Measurements from ENCODE around the gene SGSM1. TPM values are rescaled to one million over a fixed set of nuclear protein-coding genes. Genes with fewer than 3 reads are reported as not detected.

Gene SGSM1
- total and polyA plus RNA-seq, 9 donors, result 0.91 to 4.4 (median 2.5) TPM

DNA sequence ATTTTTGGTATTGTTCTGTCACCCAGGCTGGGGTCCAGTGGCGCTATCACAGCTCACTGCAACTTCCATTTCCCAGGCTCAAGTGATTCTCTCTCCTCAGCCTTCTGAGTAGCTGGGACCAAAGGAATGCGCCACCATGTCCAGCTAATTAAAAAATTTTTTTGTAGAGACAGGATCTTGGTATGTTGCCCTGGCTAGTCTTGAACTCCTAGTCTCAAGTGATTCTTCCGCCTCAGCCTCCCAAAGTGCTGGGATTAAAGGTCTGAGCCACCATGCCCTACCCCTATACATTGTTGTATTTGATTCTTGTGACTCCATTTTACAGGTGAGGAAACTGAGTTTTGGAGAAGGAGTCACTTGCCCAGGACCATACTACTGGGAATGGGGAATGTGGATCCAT is 158.4 kb downstream of the SGSM1 start:
- H3K9me3 ChIP-seq, result no peaks in the 10 kb centered on the region
- H3K27me3 ChIP-seq, result no peaks in the 10 kb centered on the region
- TF ChIP-seq, protein P1, sequence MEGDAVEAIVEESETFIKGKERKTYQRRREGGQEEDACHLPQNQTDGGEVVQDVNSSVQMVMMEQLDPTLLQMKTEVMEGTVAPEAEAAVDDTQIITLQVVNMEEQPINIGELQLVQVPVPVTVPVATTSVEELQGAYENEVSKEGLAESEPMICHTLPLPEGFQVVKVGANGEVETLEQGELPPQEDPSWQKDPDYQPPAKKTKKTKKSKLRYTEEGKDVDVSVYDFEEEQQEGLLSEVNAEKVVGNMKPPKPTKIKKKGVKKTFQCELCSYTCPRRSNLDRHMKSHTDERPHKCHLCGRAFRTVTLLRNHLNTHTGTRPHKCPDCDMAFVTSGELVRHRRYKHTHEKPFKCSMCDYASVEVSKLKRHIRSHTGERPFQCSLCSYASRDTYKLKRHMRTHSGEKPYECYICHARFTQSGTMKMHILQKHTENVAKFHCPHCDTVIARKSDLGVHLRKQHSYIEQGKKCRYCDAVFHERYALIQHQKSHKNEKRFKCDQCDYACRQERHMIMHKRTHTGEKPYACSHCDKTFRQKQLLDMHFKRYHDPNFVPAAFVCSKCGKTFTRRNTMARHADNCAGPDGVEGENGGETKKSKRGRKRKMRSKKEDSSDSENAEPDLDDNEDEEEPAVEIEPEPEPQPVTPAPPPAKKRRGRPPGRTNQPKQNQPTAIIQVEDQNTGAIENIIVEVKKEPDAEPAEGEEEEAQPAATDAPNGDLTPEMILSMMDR (IDR thresholded peaks at IDR 0.05), result no peak
- TF ChIP-seq EP300 (IDR thresholded peaks at IDR 0.05) (no peak), POLR2A (IDR thresholded peaks at IDR 0.05) (no peak)
- no peak overlapping the region for H3K4me3 ChIP-seq
- H3K36me3 ChIP-seq, result no peaks in the 10 kb centered on the region
- WGBS, 3 donors, result 77 to 84% (median 82%) methylated on average over 3 of the region's 3 CpGs
- intact Hi-C loops (cut with DNase I), result no loop called here
- no peak for DNase-seq
- peaks cover 6% of the 10 kb centered on the region for H3K4me1 ChIP-seq (ENCODE audit: insufficient read depth)
- H3K27ac ChIP-seq, result no peak overlapping the region

DNA sequence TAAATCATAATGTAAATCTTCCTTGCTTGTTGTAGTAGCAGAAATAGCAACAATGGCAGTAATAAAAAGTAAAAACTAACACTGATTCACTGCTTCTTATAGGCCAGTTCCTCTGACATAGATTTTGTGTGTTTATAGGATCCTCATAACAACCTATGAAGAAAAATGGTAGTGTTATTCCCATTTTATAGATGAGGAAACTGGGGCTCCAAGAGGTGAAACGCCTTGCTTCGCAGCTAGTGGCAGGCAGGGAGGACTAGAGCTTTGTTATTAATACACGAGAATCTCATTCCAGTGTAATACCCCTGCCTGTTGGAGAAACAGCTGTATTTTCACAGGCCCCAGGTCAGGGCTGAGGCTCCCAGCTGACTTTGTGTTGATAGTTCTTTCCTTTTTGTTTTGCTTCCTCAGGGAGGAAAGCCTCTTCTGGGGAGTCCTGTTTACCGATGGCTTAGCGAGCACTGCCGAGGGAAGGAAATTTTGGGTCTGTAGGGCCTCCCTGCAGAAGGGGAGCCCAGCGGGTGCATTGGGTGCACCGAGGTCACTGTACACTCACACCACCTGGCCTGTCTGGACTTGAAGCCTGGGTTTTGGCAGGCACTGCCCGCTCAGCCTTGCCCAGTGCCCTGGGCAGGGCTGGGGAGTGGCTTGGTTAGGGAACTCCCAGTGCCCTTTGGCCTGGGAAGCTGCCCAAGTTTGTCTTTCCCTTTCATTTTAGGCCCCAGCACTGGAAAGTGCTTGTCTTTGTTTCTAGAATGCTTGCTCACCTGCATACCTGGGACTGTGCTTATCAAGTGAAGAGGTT is 160.0 kb downstream of the SGSM1 start:
- TF ChIP-seq EP300 (IDR thresholded peaks at IDR 0.05), result no peak
- TF ChIP-seq, protein P1 (IDR thresholded peaks at IDR 0.05), result no peak
- TF ChIP-seq POLR2A (IDR thresholded peaks at IDR 0.05), result no peak
- Histone ChIP-seq H3K27me3 (no peaks in the 10 kb centered on the region), H3K9me3 (no peaks in the 10 kb centered on the region), H3K36me3 (no peaks in the 10 kb centered on the region), H3K4me3 (no peak overlapping the region), H3K4me1 (ENCODE audit: insufficient read depth) (peaks cover 12% of the 10 kb centered on the region), H3K27ac (peak overlapping the region; percentile 31 to 41)
- intact Hi-C loops (cut with DNase I), result no loop called here
- DNase-seq, result peak; percentile 58 to 85 (median 75)
- WGBS, 3 donors, result 3 to 23% (median 3%) methylated on average over 9 of the region's 9 CpGs

DNA sequence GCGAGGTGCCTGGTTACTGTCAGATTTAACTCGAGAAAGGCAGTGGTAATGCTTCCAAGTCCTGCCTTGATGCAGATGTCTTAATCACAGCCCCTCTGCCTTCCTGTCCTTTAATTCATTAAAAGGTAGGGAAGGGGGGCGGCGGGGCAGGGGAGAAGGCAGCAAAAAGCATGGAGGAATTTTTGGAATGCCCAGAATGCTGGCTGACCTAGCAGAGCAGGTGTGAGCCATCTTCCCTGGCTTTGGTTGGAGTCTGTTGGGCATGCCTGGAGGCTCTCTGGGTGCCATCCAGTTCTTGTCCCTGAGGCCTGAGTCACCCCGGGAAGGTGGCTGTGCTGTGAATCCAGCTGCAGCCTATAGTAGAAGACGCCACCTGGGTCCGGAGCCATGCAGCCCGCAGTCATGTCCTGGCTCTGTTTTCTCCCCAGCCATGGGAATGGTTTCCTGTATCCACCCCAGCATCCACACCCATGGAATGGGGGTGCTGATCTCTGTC is 162.1 kb downstream of the SGSM1 start:
- no peak overlapping the region for H3K27ac ChIP-seq
- no peak for TF ChIP-seq EP300 (IDR thresholded peaks at IDR 0.05)
- no peak for TF ChIP-seq POLR2A (IDR thresholded peaks at IDR 0.05)
- TF ChIP-seq, protein P1 (IDR thresholded peaks at IDR 0.05), result no peak
- no peaks in the 10 kb centered on the region for H3K27me3 ChIP-seq
- intact Hi-C loops (cut with DNase I), result no loop called here
- H3K9me3 ChIP-seq, result no peaks in the 10 kb centered on the region
- peaks cover 12% of the 10 kb centered on the region for H3K4me1 ChIP-seq (ENCODE audit: insufficient read depth)
- WGBS, 3 donors, result 57 to 70% (median 63%) methylated on average over 8 of the region's 8 CpGs
- H3K4me3 ChIP-seq, result no peak overlapping the region
- no peaks in the 10 kb centered on the region for H3K36me3 ChIP-seq
- DNase-seq, result no peak

DNA sequence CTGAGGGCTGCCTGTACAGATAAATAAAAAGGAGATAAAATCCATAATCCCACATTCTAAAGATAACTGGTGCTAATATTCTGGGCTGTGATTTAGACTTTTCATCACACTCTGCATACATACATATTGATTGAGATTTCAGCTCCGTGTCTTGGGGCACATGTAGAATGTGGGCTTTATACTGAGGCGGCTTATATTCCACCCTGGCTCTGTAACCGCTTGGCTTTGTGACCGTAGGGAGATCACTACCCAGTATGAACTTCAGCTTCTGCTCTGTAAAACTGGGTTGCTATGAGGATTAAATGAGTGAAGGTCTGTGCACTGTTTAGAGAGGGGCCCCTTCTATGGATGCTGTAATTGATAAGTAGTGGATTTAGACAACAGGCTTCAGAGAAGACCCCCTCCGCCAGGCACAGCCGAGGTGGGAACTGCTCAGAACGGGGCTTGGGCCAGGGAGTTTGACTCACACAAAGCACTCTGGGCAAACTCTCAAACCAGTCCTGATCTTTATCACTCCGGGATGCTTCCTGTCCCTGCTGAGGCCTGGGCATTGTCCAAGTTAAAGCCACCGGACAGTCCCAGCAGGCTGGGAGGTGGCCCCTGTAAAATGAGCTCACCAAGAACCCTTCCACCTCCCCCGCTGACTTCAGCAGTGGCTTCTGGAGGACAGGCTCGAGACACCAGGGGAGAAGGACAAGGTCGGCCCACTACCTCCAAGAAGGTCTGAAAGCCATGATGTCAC is 163.7 kb downstream of the SGSM1 start:
- DNase-seq, result peak in 1 of 5 donors; percentile 37
- peaks cover 12% of the 10 kb centered on the region for H3K4me1 ChIP-seq (ENCODE audit: insufficient read depth)

More for the DNA sequence above, 163.7 kb downstream of the SGSM1 start:
- H3K27ac ChIP-seq, result peak overlapping the region; percentile 8 to 37
- WGBS, 3 donors, result 52 to 69% (median 54%) methylated on average over 12 of the region's 12 CpGs
- no peaks in the 10 kb centered on the region for H3K27me3 ChIP-seq
- no peaks in the 10 kb centered on the region for H3K36me3 ChIP-seq
- H3K4me3 ChIP-seq, result no peak overlapping the region
- TF ChIP-seq, protein P1 (IDR thresholded peaks at IDR 0.05), result no peak
- TF ChIP-seq EP300 (IDR thresholded peaks at IDR 0.05), result no peak
- TF ChIP-seq POLR2A (IDR thresholded peaks at IDR 0.05), result no peak
- no peaks in the 10 kb centered on the region for H3K9me3 ChIP-seq
- intact Hi-C loops (cut with DNase I), result no loop called here
